GM18867 (cell line): ENCODE data around the gene SMAD3.

Experiments
- ATAC-seq: cut with Tn5 transposase; IDR thresholded peaks from one replicate; pipeline ENCODE4 v1.9.1; 2021; ENCODE audit warnings: mild to moderate bottlenecking, moderate library complexity; ENCODE audit not compliant: unreplicated experiment

The SMAD3 gene

DNA sequence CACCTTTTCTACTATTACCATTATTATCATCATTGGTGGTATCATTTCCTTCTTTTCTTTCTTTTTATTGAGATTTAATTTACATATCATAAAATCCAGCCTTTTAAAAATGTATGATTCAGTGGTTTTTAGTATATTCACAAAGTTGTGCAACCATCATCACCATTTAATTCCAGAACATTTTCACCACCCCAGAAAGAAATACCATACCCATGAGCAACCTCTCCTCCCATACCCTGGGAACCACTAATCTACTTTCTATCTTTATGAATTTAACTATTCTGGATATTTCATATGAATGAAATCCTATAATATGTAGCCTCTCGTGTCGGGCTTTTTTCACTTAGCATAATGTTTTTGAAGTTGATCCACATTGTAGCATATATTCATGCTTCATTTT, 159.9 kb downstream of the SMAD3 start:
- no peak for ATAC-seq

DNA sequence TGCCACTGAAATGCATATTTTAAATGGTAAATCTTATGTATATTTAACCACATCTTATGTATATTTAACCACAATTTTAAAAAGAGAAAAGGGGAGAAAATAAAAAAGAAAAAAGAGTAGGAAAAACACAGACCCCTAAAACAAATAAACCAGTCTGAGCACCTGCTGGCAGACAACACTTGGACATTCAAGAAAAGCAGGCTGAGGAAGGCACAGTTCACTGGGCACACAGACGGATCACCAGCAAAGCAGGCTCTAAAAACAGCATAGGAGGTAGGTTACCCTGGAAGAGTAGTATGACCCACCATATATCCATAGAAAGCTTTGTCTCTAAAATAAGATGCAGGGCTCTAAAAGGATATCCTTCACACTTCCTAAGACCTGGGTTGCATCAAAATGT, 162.0 kb downstream of the SMAD3 start:
- ATAC-seq, result no peak

DNA sequence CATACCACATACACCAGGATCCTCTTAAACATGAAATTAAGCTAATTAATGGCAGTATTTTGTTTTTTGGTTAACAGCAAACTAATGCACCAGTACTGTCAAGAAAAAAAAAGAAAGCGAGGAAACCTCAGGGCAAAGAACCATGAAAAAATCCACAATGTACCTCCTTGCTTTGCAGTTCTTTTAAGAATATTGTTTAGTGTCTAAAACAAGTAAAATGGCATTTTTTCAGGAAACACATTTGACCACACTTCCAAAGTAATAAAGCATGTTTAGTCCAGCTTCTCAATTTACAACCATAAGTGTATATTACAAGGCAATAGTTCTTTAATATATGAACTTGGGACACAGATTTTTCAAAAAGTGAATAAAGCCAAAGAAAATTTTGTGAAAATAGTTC, 162.4 kb downstream of the SMAD3 start:
- ATAC-seq, result no peak

DNA sequence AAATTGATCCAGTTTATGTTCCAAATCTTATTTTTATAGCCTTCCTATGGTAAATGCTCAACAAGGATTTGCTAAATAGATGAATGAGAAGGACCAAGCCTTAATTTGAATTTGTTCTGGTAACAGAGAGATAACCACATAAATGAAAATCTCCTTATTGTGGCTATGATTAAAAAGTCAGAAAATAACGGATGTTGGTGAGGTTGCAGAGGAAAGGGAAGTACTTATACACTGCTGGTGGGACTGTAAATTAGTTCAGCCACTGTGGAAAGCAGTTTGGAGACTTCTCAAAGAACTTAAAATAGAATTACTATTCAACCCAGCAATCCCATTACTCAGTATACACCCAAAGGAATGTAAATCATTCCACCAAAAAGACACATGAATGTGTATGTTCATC, 162.9 kb downstream of the SMAD3 start:
- ATAC-seq, result no peak

DNA sequence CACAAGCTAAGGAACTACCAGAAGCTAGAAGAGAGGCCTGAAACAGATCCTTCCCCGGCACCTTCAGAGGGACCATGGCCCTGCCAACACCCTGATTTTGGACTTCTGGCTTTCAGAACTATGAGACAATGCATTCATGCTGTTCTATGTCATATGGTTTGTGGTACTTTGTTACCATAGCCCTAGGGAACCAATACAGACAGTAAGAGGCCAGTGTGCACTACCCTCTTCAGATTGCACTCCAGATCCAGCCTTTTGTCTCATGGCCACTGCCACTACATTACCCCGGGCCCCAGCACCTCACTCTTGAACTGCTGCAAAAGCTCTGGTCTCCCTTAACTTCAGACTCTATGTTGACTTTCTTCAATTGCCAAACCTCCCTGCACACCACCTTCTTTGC, 165.1 kb downstream of the SMAD3 start:
- no peak for ATAC-seq

DNA sequence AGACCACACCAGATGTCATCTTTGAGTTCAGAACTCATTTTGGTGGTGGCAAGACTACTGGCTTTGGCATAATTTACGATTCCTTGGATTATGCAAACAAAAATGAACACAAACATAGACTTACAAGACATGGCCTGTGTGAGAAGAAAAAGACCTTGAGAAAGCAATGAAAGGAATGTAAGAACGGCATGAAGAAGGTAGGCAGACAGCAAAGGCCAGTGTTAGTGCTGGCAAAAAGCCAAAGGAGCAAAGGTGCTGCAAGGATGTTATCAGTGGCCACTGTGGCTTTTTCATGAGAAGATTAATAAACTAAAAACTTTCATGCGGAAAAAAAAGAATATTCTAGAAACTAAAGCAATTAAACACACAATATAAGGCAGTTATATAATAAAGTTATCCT, 167.2 kb downstream of the SMAD3 start:
- no peak for ATAC-seq

DNA sequence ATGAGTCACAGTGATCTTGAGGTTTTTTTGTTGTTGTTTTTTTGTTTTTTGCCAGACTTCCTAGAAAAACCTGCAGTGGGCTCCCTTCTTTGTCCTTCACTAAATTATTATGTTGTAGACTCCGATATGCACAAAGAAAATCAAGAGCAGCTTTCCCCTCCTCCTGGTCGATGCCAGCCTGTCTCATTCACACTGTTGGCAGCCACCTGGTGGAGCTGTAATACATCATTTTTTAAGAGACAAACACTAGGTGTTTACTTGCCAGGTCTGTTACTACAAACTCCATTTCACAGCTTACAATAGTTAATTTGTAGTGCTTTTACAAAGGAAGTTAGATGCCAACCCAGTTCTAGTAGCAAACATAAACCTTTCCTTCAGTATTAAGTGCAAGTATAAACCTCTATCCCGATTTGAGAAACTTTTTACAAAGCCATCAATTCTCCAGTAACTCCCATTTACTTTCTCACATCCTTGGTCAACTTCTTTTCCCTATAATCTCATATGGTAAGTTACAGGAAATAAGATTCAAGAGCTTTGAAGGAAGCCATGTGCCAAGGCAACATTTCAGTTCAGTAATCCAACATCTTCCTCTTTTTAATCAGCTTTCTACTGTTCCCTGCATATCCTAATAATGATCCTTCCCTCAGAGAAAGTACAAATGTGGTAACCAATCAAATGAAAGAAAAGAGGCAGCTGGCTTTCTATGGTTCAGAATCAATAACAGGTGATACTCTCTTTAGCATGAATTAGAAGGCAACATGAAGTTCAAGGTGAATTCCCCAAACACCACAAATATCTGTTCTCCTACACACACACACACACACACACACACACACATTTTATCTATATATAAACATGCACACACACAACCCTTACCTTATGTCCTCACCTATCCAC, 175.1 kb downstream of the SMAD3 start:
- no peak for ATAC-seq

DNA sequence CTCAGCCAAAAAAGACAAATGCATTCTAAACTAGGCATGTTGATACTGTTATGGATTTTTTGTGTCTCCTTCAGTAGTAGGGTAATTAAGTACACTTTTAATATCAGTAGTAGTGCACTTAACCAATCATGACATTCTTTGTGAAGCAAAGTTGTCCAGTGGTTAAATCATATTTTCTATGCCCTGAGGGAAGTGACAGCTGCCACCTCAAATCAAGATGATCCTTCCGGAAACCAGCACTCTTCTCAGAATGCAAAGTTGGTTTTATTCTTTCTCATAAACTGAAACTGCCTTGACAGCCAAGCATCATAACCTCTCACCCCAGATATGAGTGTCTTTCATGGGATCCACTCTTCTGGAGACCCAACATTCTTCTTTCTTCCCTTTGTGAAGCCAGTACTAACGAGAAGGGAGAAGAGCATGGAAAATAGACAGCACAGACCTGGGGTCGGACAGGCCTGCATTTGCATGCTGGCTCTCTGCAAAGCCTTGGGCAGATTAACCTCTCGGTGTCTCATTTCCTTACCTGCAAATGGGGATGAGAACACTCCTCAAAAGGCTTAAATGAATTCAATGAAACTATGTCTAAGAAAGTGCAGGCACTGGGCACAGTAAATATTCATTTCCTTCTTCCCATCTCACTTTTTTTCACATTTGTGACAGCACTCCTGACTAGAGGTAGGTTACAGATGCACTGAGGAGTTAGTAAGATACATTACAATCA, 175.9 kb downstream of the SMAD3 start:
- peak; percentile 85 for ATAC-seq

GRCh38 chr15:67242708-67243111, 177.3 kb downstream of the SMAD3 start:
- ATAC-seq, result no peak
